ENCODE data around the gene DOCK9. TPM values are rescaled to one million over a fixed set of nuclear protein-coding genes. Genes with fewer than 3 reads are reported as not detected.
A peak's percentile ranks its signal among the peaks of the same experiment; 100 is the strongest.

The DOCK9 gene
- total RNA-seq, 6 experiments from 2014 or later = 16.5 to 24.3 (median 18.1) TPM

DNA sequence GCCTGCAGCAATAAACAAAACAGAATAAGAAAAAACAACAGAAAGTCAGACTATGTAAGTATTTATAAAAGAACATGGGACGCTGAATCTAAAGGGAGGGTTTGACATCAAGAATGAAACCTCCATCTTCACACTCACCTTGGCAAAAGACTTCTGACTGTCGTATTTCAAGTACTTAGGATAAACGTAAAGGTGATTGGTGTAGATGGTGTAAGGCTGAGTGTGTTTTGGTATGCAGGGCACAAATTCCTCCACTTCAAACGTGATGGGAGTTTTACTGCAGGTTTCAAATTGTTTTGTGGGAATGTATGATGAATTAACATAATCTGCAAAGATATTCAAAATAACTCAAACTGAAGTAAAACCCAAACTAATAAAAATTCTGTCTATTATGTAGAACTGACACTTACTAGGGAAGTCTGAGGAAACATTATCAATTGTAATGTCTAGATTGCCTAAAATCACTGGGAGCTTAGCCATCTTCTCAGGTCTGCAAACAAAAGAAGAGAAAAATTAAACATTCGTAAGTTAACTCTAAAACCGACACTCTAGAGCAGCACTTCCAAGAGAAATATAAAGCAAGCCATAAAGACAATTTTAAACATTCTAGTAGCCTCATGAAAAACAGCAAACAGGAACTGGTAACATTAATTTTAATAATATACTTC lies 89.5 kb downstream of the DOCK9 start:
- Histone ChIP-seq H3K27me3 (no peaks in the 10 kb centered on the region), H3K4me1 (peaks cover 0 to 10% (median 0%) of the 10 kb centered on the region in 4 donors), H3K27ac (no peak overlapping the region), H3K4me3 (no peak overlapping the region), H3K9me3 (no peaks in the 10 kb centered on the region), H3K36me3 (peaks cover 0 to 6% (median 3%) of the 10 kb centered on the region in 4 donors)
- no peak for DNase-seq
- 51% methylated on average over 6 of the region's 6 CpGs for WGBS (ENCODE audit: insufficient coverage, low coverage, low lambda C conversion rate, missing lambda C conversion rate)
- peak; percentile 59 to 83 (median 68) for ATAC-seq
- intact Hi-C loops (cut with DNase I) = no loop called here
- TF ChIP-seq POLR2A (IDR thresholded peaks at IDR 0.05) = no peak
- TF ChIP-seq, protein P1, sequence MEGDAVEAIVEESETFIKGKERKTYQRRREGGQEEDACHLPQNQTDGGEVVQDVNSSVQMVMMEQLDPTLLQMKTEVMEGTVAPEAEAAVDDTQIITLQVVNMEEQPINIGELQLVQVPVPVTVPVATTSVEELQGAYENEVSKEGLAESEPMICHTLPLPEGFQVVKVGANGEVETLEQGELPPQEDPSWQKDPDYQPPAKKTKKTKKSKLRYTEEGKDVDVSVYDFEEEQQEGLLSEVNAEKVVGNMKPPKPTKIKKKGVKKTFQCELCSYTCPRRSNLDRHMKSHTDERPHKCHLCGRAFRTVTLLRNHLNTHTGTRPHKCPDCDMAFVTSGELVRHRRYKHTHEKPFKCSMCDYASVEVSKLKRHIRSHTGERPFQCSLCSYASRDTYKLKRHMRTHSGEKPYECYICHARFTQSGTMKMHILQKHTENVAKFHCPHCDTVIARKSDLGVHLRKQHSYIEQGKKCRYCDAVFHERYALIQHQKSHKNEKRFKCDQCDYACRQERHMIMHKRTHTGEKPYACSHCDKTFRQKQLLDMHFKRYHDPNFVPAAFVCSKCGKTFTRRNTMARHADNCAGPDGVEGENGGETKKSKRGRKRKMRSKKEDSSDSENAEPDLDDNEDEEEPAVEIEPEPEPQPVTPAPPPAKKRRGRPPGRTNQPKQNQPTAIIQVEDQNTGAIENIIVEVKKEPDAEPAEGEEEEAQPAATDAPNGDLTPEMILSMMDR (IDR thresholded peaks at IDR 0.05) = no peak

GRCh38 chr13:98886587-98887230 lies 91.2 kb downstream of the DOCK9 start:
- intact Hi-C loops (cut with DNase I) = no loop called here
- Histone ChIP-seq H3K4me3 (no peak overlapping the region), H3K27ac (no peak overlapping the region), H3K36me3 (peaks cover 0 to 16% (median 3%) of the 10 kb centered on the region in 4 donors), H3K4me1 (peaks cover 0 to 10% (median 0%) of the 10 kb centered on the region in 4 donors), H3K27me3 (no peaks in the 10 kb centered on the region), H3K9me3 (no peaks in the 10 kb centered on the region)
- WGBS (ENCODE audit: insufficient coverage, low coverage, low lambda C conversion rate, missing lambda C conversion rate) = 98% methylated on average over 8 of the region's 9 CpGs
- ATAC-seq (no peak), DNase-seq (no peak)
- TF ChIP-seq POLR2A (IDR thresholded peaks at IDR 0.05) = no peak
- TF ChIP-seq, protein P1 (IDR thresholded peaks at IDR 0.05) = no peak

DNA sequence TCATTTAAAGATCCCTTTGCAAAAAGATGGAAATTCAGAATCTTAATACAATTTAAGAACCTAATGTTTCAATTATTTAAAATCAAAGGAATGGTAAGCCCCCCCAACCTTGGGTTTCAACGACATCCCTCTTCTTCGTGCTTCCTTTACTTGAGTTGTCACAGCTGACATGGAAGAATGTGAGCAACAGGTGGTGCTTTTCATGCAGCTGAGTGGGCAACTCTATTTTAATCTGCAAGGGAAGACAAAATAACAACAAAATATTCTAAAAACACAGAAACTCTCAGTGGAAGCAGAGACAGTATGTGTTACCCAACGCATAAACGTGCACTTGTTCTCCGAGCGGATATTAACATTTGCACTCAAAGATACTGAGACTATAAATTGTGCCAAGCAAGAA lies 92.3 kb downstream of the DOCK9 start:
- Histone ChIP-seq H3K27ac (no peak overlapping the region), H3K36me3 (peaks cover 0 to 27% (median 5%) of the 10 kb centered on the region in 4 donors), H3K9me3 (no peaks in the 10 kb centered on the region), H3K4me3 (no peak overlapping the region), H3K4me1 (peaks cover 0 to 10% (median 0%) of the 10 kb centered on the region in 4 donors), H3K27me3 (no peaks in the 10 kb centered on the region)
- ATAC-seq (no peak), DNase-seq (no peak)
- WGBS (ENCODE audit: insufficient coverage, low coverage, low lambda C conversion rate, missing lambda C conversion rate) = 91% methylated on average over 6 of the region's 6 CpGs
- intact Hi-C loops (cut with DNase I) = no loop called here
- TF ChIP-seq POLR2A (IDR thresholded peaks at IDR 0.05) = no peak
- TF ChIP-seq, protein P1 (IDR thresholded peaks at IDR 0.05) = no peak

- 62% methylated on average over 3 of the region's 3 CpGs for WGBS (ENCODE audit: insufficient coverage, low coverage, low lambda C conversion rate, missing lambda C conversion rate)
- H3K36me3 ChIP-seq = peaks cover 0 to 37% (median 8%) of the 10 kb centered on the region in 4 donors
- H3K4me1 ChIP-seq = peaks cover 0 to 10% (median 0%) of the 10 kb centered on the region in 4 donors
Measured at GRCh38 chr13:98883998-98884397, 93.9 kb downstream of the DOCK9 start.

More at GRCh38 chr13:98883998-98884397, 93.9 kb downstream of the DOCK9 start:
- Histone ChIP-seq H3K4me3 (no peak overlapping the region), H3K27me3 (no peaks in the 10 kb centered on the region), H3K9me3 (no peaks in the 10 kb centered on the region), H3K27ac (no peak overlapping the region)
- no peak for ATAC-seq
- DNase-seq = no peak
- intact Hi-C loops (cut with DNase I) = no loop called here
- TF ChIP-seq, protein P1 (IDR thresholded peaks at IDR 0.05) = no peak
- TF ChIP-seq POLR2A (IDR thresholded peaks at IDR 0.05) = no peak

All from right lobe of liver (tissue), 6 donors.